Measurements from ENCODE around the gene ACKR2. TPM values are rescaled to one million over a fixed set of nuclear protein-coding genes. Genes with fewer than 3 reads are reported as not detected.

Gene ACKR2
- total RNA-seq, 3 donors from 2014 or later (not counting 1 experiment from before 2014, with no cell fraction given), result 0.56 to 0.95 (median 0.72) TPM

DNA sequence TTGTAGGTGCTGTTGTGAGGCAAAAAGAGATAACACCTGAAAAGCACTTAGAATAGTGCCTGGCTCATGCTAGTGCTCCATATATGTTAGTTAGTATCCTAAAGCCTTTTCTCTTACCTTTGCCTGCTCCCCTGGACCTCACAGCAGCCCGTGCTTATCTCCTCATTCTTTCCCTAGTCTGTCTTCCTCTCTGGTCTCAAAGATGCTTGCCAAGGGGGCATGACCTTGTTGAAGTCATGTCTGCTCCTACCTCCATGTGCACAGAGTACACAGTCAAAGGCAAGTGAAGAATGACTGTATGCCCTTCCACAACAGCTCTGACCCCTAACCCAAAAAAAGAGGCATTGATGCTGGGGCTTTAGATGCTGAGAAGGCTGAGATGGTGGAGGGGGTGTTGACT lies 67.2 kb downstream of the ACKR2 start:
- Mint-ChIP-seq H3K9me3 (no peaks in the 10 kb centered on the region), H3K36me3 (no peaks in the 10 kb centered on the region), H3K4me3 (no peak overlapping the region), H3K27ac (no peak overlapping the region), H3K4me1 (peaks cover 10 to 19% of the 10 kb centered on the region in 2 donors), H3K27me3 (ENCODE audit: low read depth in 2 of 2) (peaks cover 7 to 8% of the 10 kb centered on the region in 2 donors)
- Histone ChIP-seq H3K9me3 (ENCODE audit: control insufficient read depth, insufficient read depth, low read length) (no peaks in the 10 kb centered on the region), H3K4me1 (ENCODE audit: control insufficient read depth, insufficient read depth, low read length) (peaks cover 12% of the 10 kb centered on the region), H3K4me3 (ENCODE audit: low read length) (no peak overlapping the region), H3K27me3 (ENCODE audit: control insufficient read depth, insufficient read depth, low read length) (no peaks in the 10 kb centered on the region), H3K27ac (ENCODE audit: low read length) (no peak overlapping the region), H3K36me3 (ENCODE audit: control insufficient read depth, insufficient read depth, low read length) (no peaks in the 10 kb centered on the region)
- DNase-seq (no peak), ATAC-seq (no peak)
- TF ChIP-seq, protein P1, sequence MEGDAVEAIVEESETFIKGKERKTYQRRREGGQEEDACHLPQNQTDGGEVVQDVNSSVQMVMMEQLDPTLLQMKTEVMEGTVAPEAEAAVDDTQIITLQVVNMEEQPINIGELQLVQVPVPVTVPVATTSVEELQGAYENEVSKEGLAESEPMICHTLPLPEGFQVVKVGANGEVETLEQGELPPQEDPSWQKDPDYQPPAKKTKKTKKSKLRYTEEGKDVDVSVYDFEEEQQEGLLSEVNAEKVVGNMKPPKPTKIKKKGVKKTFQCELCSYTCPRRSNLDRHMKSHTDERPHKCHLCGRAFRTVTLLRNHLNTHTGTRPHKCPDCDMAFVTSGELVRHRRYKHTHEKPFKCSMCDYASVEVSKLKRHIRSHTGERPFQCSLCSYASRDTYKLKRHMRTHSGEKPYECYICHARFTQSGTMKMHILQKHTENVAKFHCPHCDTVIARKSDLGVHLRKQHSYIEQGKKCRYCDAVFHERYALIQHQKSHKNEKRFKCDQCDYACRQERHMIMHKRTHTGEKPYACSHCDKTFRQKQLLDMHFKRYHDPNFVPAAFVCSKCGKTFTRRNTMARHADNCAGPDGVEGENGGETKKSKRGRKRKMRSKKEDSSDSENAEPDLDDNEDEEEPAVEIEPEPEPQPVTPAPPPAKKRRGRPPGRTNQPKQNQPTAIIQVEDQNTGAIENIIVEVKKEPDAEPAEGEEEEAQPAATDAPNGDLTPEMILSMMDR (IDR thresholded peaks at IDR 0.05), result no peak
- intact Hi-C loops (cut with micrococcal nuclease), result no loop called here
- 48% methylated on average over 1 of the region's 1 CpG for WGBS (ENCODE audit: insufficient coverage)

DNA sequence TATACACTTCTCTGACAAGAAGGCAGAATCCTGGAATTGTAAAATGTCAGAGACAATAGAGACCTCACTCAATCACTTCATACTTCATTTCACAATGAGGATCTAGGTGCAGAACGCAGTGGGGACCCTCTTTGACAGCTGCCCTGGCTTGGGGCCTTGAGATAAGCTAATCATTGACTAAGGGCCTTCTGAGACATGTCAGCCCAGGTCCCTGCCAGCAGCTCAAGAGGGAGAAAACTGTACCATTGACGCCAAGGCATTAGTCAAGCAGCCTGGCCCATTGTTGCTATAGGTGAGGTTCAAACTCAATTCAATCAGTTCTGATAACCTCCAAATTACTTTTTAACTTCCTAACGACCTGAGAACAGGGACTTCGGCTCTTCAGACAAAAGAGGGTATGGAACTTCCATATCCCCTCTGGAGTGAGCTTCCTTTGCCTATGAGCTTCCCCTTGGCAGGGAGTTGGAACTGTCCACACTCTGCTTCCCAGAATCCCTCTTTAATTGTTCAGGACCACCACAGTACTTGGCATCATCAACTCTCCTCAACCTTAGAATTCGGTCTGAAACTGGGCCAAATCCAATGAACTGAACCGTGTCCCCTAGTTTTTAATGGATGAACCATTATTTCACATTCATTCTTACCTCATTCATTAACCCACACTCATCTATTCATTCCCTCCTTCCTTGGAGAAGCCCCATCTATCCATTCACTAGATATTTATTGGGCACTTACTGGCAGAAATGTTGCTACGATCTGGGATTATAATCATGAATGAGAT lies 67.9 kb downstream of the ACKR2 start:
- H3K27me3 ChIP-seq (ENCODE audit: control insufficient read depth, insufficient read depth, low read length), result no peaks in the 10 kb centered on the region
- no peak overlapping the region for H3K4me3 ChIP-seq (ENCODE audit: low read length)
- Mint-ChIP-seq H3K4me3 (no peak overlapping the region), H3K27me3 (ENCODE audit: low read depth in 2 of 2) (peaks cover 6 to 8% of the 10 kb centered on the region in 2 donors), H3K36me3 (no peaks in the 10 kb centered on the region), H3K9me3 (no peaks in the 10 kb centered on the region), H3K27ac (no peak overlapping the region), H3K4me1 (peaks cover 12 to 22% of the 10 kb centered on the region in 2 donors)
- H3K27ac ChIP-seq (ENCODE audit: low read length), result no peak overlapping the region
- DNase-seq (no peak), ATAC-seq (no peak)
- H3K36me3 ChIP-seq (ENCODE audit: control insufficient read depth, insufficient read depth, low read length), result no peaks in the 10 kb centered on the region
- peaks cover 14% of the 10 kb centered on the region for H3K4me1 ChIP-seq (ENCODE audit: control insufficient read depth, insufficient read depth, low read length)
- H3K9me3 ChIP-seq (ENCODE audit: control insufficient read depth, insufficient read depth, low read length), result no peaks in the 10 kb centered on the region
- intact Hi-C loops (cut with micrococcal nuclease), result no loop called here
- TF ChIP-seq, protein P1 (IDR thresholded peaks at IDR 0.05), result no peak
- WGBS (ENCODE audit: insufficient coverage), result 87% methylated on average over 6 of the region's 7 CpGs

DNA sequence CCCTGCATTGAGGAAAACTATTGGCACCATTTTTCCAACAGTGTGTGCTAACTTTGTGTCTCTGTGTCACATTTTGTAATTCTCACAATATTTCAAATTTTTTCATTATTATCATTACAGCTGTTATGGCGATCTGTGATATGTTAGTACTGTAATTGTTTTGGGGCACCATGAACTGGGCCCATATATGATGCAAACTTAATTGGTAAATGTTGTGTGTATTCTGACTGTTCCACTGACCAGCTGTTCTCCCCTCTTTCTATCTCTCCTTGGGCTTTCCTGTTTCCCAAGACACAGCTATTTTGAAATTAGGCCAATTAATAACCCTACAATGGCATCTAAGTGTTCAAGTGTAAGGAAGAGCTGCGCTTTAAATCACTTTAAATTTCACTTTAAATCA lies 68.6 kb downstream of the ACKR2 start:
- H3K27ac Mint-ChIP-seq, result no peak overlapping the region
- TF ChIP-seq, protein P1 (IDR thresholded peaks at IDR 0.05), result no peak
- DNase-seq, result no peak

More for the DNA sequence above, 68.6 kb downstream of the ACKR2 start:
- Histone ChIP-seq H3K4me1 (ENCODE audit: control insufficient read depth, insufficient read depth, low read length) (peaks cover 14% of the 10 kb centered on the region), H3K36me3 (ENCODE audit: control insufficient read depth, insufficient read depth, low read length) (no peaks in the 10 kb centered on the region), H3K27ac (ENCODE audit: low read length) (no peak overlapping the region), H3K9me3 (ENCODE audit: control insufficient read depth, insufficient read depth, low read length) (no peaks in the 10 kb centered on the region), H3K4me3 (ENCODE audit: low read length) (no peak overlapping the region), H3K27me3 (ENCODE audit: control insufficient read depth, insufficient read depth, low read length) (no peaks in the 10 kb centered on the region)
- intact Hi-C loops (cut with micrococcal nuclease), result no loop called here
- no peak for ATAC-seq
- H3K36me3 Mint-ChIP-seq, result no peaks in the 10 kb centered on the region
- peaks cover 0 to 3% of the 10 kb centered on the region in 2 donors for H3K27me3 Mint-ChIP-seq (ENCODE audit: low read depth in 2 of 2)
- no peak overlapping the region for H3K4me3 Mint-ChIP-seq
- WGBS (ENCODE audit: insufficient coverage), result 100% methylated on average over 1 of the region's 2 CpGs
- H3K4me1 Mint-ChIP-seq, result peaks cover 12 to 22% of the 10 kb centered on the region in 2 donors
- H3K9me3 Mint-ChIP-seq, result no peaks in the 10 kb centered on the region

All from natural killer cell (primary cell).